SH-SY5Y (cell line): ENCODE data around the gene TSEN34.

ENCODE experiments used
- GATA2 ChIP-seq: IDR thresholded peaks from 2 replicates; pipeline ENCODE4 v1.6.1; 2011; ENCODE audit warnings: mild to moderate bottlenecking, low read depth, low read length
- GATA3 ChIP-seq: IDR thresholded peaks from 2 replicates; pipeline ENCODE4 v1.6.1; 2011; ENCODE audit warnings: low read depth, mild to moderate bottlenecking, low read length, moderate library complexity

- TF ChIP-seq GATA3 (no peak), GATA2 (no peak)
Observed at GRCh38 chr19:54186934-54187381, 4.2 kb upstream of the TSEN34 start.
